ENCODE data around the gene AADACL2. TPM values are rescaled to one million over a fixed set of nuclear protein-coding genes. Genes with fewer than 3 reads are reported as not detected.

Gene AADACL2
- total RNA-seq, 1 experiment from 2014 or later = not detected

DNA sequence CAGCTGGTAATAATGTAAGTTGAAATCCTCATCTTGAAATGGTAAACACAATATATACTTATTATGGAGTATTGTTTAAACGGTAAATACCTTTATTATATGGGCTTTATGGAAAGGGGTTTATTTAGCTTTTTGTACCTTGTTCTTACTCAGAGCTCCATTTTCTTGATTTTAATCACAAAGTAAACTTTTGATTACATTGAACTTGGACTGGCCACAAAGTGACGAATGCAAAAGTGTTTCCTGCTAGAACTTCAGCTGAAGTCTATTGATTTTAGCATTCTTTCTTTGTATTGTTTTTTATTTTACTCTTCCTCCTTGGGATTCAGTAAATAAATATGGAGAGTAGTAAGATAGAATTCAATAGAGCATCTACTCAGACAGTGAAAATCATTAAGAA is 60.4 kb downstream of the AADACL2 start:
- TF ChIP-seq, protein P1, sequence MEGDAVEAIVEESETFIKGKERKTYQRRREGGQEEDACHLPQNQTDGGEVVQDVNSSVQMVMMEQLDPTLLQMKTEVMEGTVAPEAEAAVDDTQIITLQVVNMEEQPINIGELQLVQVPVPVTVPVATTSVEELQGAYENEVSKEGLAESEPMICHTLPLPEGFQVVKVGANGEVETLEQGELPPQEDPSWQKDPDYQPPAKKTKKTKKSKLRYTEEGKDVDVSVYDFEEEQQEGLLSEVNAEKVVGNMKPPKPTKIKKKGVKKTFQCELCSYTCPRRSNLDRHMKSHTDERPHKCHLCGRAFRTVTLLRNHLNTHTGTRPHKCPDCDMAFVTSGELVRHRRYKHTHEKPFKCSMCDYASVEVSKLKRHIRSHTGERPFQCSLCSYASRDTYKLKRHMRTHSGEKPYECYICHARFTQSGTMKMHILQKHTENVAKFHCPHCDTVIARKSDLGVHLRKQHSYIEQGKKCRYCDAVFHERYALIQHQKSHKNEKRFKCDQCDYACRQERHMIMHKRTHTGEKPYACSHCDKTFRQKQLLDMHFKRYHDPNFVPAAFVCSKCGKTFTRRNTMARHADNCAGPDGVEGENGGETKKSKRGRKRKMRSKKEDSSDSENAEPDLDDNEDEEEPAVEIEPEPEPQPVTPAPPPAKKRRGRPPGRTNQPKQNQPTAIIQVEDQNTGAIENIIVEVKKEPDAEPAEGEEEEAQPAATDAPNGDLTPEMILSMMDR (conservative IDR thresholded peaks at IDR 0.05) = no peak
- no peaks in the 10 kb centered on the region for H3K27me3 Mint-ChIP-seq (ENCODE audit: low read depth)
- Histone ChIP-seq H3K79me1 (ENCODE audit: insufficient read depth, low read depth, low read length, poor library complexity, severe bottlenecking) (no peaks in the 10 kb centered on the region), H3K79me2 (ENCODE audit: insufficient read depth, low read length) (no peaks in the 10 kb centered on the region), H2AFZ (ENCODE audit: low read length) (no peak overlapping the region), H3K4me2 (ENCODE audit: insufficient read depth, insufficient read length, low read length) (no peak overlapping the region), H4K91ac (ENCODE audit: insufficient read length, low read depth, low read length) (no peak overlapping the region), H3K23ac (ENCODE audit: insufficient read length, low read depth, low read length) (no peak overlapping the region), H4K20me1 (ENCODE audit: control insufficient read depth, insufficient read depth, insufficient read length) (no peaks in the 10 kb centered on the region), H3K23me2 (ENCODE audit: insufficient read length, low read depth, low read length, poor library complexity, severe bottlenecking) (no peaks in the 10 kb centered on the region), H2BK20ac (ENCODE audit: low read depth, low read length, poor library complexity, severe bottlenecking) (no peak overlapping the region), H4K5ac (ENCODE audit: insufficient read length, low read depth, low read length) (no peak overlapping the region), H2BK15ac (ENCODE audit: low read depth, low read length) (no peak overlapping the region), H3K4ac (ENCODE audit: low read depth, low read length) (no peak overlapping the region), H2BK120ac (ENCODE audit: low read depth, low read length, poor library complexity, severe bottlenecking) (no peak overlapping the region), H3K56ac (ENCODE audit: insufficient read length, low read depth, low read length) (no peak overlapping the region), H3K18ac (ENCODE audit: insufficient read length, low read depth, low read length) (no peak overlapping the region), H4K8ac (replicated peaks; ENCODE audit: insufficient read length, low read depth, low read length) (no peak overlapping the region), H2BK12ac (ENCODE audit: insufficient read length, low read depth, low read length) (no peak overlapping the region), H3K4me1 (ENCODE audit: insufficient read depth, low read length) (no peaks in the 10 kb centered on the region), H3K9ac (ENCODE audit: extremely low read depth, insufficient read length, low read length) (no peak overlapping the region), H3K27me3 (ENCODE audit: insufficient read depth, low read length) (no peaks in the 10 kb centered on the region), H3K9me3 (ENCODE audit: control insufficient read depth, low read depth, low read length) (no peaks in the 10 kb centered on the region), H3K14ac (ENCODE audit: insufficient read depth, low read length) (no peak overlapping the region), H3K27ac (ENCODE audit: insufficient read length, low read depth, low read length) (no peak overlapping the region), H2BK5ac (ENCODE audit: insufficient read length, low read length) (no peak overlapping the region), H3T11ph (ENCODE audit: low read length) (no peak overlapping the region), H2AK5ac (ENCODE audit: insufficient read length, low read length) (no peak overlapping the region)
- no CpG with 5 or more reads among the region's 2 CpGs for WGBS (ENCODE audit: extremely low coverage, insufficient read length, low lambda C conversion rate)
- no peak overlapping the region for H3K27ac Mint-ChIP-seq
- peaks cover 0 to 3% of the 10 kb centered on the region in 2 experiments; a peak in 3 of 5 replicates for H3K9me3 Mint-ChIP-seq
- H3K4me3 Mint-ChIP-seq = no peak overlapping the region
- peaks cover 0 to 4% (median 0%) of the 10 kb centered on the region in 3 experiments; a peak in 1 of 7 replicates for H3K36me3 Mint-ChIP-seq (ENCODE audit: insufficient read depth in 1 of 3, low read depth in 3 of 3)
- no peak for DNase-seq
- H3K4me1 Mint-ChIP-seq = no peaks in the 10 kb centered on the region
